Keratinocyte (primary cell): ENCODE measurements around the gene TWIST2.

Source experiments
- CTCF ChIP-seq, 3 experiments: IDR thresholded peaks in 1 of 3; conservative IDR thresholded peaks in 1 of 3; optimal IDR thresholded peaks in 1 of 3; 2 replicates in 2 of 3; 3 replicates in 1 of 3; pipeline versions ENCODE3 to v1.5.1; 2011; ENCODE audit warnings: low read length in 3 of 3, mild to moderate bottlenecking in 3 of 3, moderate library complexity in 2 of 3, control low read depth in 1 of 3, inconsistent platforms in 1 of 3; ENCODE audit not compliant: insufficient read depth in 2 of 3; ENCODE audit errors: extremely low read depth in 1 of 3
- EZH2 ChIP-seq: IDR thresholded peaks from one replicate; pipeline ENCODE4 v1.6.1; 2012; ENCODE audit warnings: inconsistent platforms, mild to moderate bottlenecking, low read length, moderate library complexity

GRCh38 chr2:238855891-238856580, 8.2 kb downstream of the TWIST2 start:
- no peak for TF ChIP-seq CTCF (optimal IDR thresholded peaks at IDR 0.05 in 1 of 3, IDR thresholded peaks at IDR 0.05 in 1 of 3, conservative IDR thresholded peaks at IDR 0.05 in 1 of 3; ENCODE audit: extremely low read depth in 1 of 3, insufficient read depth in 2 of 3, low read length in 3 of 3)
- no peak for TF ChIP-seq EZH2
